WTC11 (cell line): ENCODE measurements around the gene CDH7. TPM values are rescaled to one million over a fixed set of nuclear protein-coding genes. Genes with fewer than 3 reads are reported as not detected.

Experiments used
- ATAC-seq: fragments of 200-7000 bp; cut with Tn5 transposase; 2 replicates; pipeline ENCODE4 v1.10.0; 2021; ENCODE audit warnings: mild to moderate bottlenecking, moderate library complexity
- CTCF ChIA-PET: fragments of 300-600 bp; sonication (Branson Sonifier 250); formaldehyde crosslinking; loops from one replicate; lab custom pipeline; 2021; ENCODE audit warnings: antibody characterized with exemption; lab: Charles Lee
- POLR2A ChIA-PET: fragments of 350-600 bp; sonication (Branson Sonifier 250); formaldehyde crosslinking; loops from one replicate; lab custom pipeline; 2021; ENCODE audit warnings: antibody characterized with exemption; lab: Charles Lee
- DNase-seq: peaks from one replicate; pipeline ENCODE4 v3.0.0; 2021; ENCODE audit warnings: low spot score
- H3K27ac Mint-ChIP-seq: 2 replicates; pipeline ENCODE4 v1.8.0; 2021; ENCODE audit warnings: mixed read lengths
- H3K27me3 Mint-ChIP-seq: 2 replicates; pipeline ENCODE4 v1.8.0; 2021; ENCODE audit warnings: low read depth, mild to moderate bottlenecking, moderate library complexity, mixed read lengths
- H3K36me3 Mint-ChIP-seq: 2 replicates; pipeline ENCODE4 v1.8.0; 2021; ENCODE audit warnings: mixed read lengths
- H3K4me1 Mint-ChIP-seq: 2 replicates; pipeline ENCODE4 v1.8.0; 2022; ENCODE audit warnings: mixed read lengths
- H3K4me3 Mint-ChIP-seq: 2 replicates; pipeline ENCODE4 v1.8.0; 2021; ENCODE audit warnings: mild to moderate bottlenecking, moderate library complexity, mixed read lengths
- H3K9me3 Mint-ChIP-seq: 2 replicates; pipeline ENCODE4 v1.8.0; 2021; ENCODE audit warnings: mixed read lengths
- ATF2 ChIP-seq: sonication (generic); formaldehyde crosslinking; IDR thresholded peaks from 2 replicates; pipeline ENCODE4 v1.8.1; 2022; ENCODE audit warnings: low read depth, missing genetic modification reagents, borderline replicate concordance
- CREB1 ChIP-seq: sonication (generic); formaldehyde crosslinking; IDR thresholded peaks from 2 replicates; pipeline ENCODE4 v1.8.0; 2023; ENCODE audit warnings: mild to moderate bottlenecking, missing genetic modification reagents
- CTCF ChIP-seq: fragments of 200-600 bp; IDR thresholded peaks from 2 replicates; pipeline ENCODE4 v1.8.0; 2022; ENCODE audit warnings: antibody characterized with exemption
- ETV6 ChIP-seq: sonication (generic); formaldehyde crosslinking; IDR thresholded peaks from 2 replicates; pipeline ENCODE4 v1.8.1; 2022; ENCODE audit warnings: mild to moderate bottlenecking, missing genetic modification reagents
- FOXK1 ChIP-seq: sonication (generic); formaldehyde crosslinking; IDR thresholded peaks from 2 replicates; pipeline ENCODE4 v1.8.0; 2022; ENCODE audit warnings: mild to moderate bottlenecking, moderate library complexity, missing genetic modification reagents
- GABPB1 ChIP-seq: sonication (generic); formaldehyde crosslinking; IDR thresholded peaks from 2 replicates; pipeline ENCODE4 v1.8.1; 2023; ENCODE audit warnings: mild to moderate bottlenecking, missing genetic modification reagents
- GRHL2 ChIP-seq: fragments of 250-450 bp; sonication (Bioruptor Pico); IDR thresholded peaks from 2 replicates; pipeline ENCODE4 v1.8.0; 2022; ENCODE audit warnings: mild to moderate bottlenecking, moderate library complexity; ENCODE audit not compliant: insufficient replicate concordance, severe bottlenecking
- JAZF1 ChIP-seq: fragments of 250-450 bp; sonication (Bioruptor Pico); IDR thresholded peaks from 2 replicates; pipeline ENCODE4 v1.9.0; 2021; ENCODE audit warnings: moderate library complexity, mild to moderate bottlenecking, inconsistent platforms
- JUN ChIP-seq: sonication (generic); formaldehyde crosslinking; IDR thresholded peaks from 2 replicates; pipeline ENCODE4 v1.8.0; 2023; ENCODE audit warnings: mild to moderate bottlenecking, missing genetic modification reagents
- MXD4 ChIP-seq: fragments of 250-450 bp; sonication (Bioruptor Pico); IDR thresholded peaks from 2 replicates; pipeline ENCODE4 v1.8.0; 2021; ENCODE audit warnings: mild to moderate bottlenecking, moderate library complexity, borderline replicate concordance
- NFATC4 ChIP-seq: fragments of 250-450 bp; sonication (Bioruptor Pico); IDR thresholded peaks from 2 replicates; pipeline ENCODE4 v1.9.0; 2021; ENCODE audit warnings: mild to moderate bottlenecking
- NFYB ChIP-seq: sonication (generic); formaldehyde crosslinking; conservative IDR thresholded peaks from 2 replicates; pipeline ENCODE4 v1.8.0; 2022; ENCODE audit warnings: low read depth, missing genetic modification reagents
- NR2C2 ChIP-seq: sonication (generic); formaldehyde crosslinking; IDR thresholded peaks from 2 replicates; pipeline ENCODE4 v1.8.0; 2022; ENCODE audit warnings: mild to moderate bottlenecking, missing genetic modification reagents
- SP1 ChIP-seq: sonication (generic); formaldehyde crosslinking; conservative IDR thresholded peaks from 2 replicates; pipeline ENCODE4 v1.8.1; 2022; ENCODE audit warnings: missing genetic modification reagents
- ZNF219 ChIP-seq: sonication (generic); formaldehyde crosslinking; IDR thresholded peaks from 2 replicates; pipeline ENCODE4 v1.8.0; 2023; ENCODE audit warnings: missing genetic modification reagents, mild to moderate bottlenecking, borderline replicate concordance
- ZNF423 ChIP-seq: fragments of 250-450 bp; sonication (Bioruptor Pico); IDR thresholded peaks from 2 replicates; pipeline ENCODE4 v2.1.2; 2022; ENCODE audit warnings: mild to moderate bottlenecking, moderate library complexity
- total RNA-seq: library from RNA; stranded (reverse); gene quantifications from 3 replicates; pipeline ENCODE4 v1.2.3, GENCODE V29; 2021
- TF ChIP-seq, protein P1 (sequence below): sonication (generic); formaldehyde crosslinking; IDR thresholded peaks from 2 replicates; pipeline ENCODE4 v1.8.1; 2022; ENCODE audit warnings: missing genetic modification reagents, borderline replicate concordance
- TF ChIP-seq, protein P2 (sequence below): sonication (generic); formaldehyde crosslinking; IDR thresholded peaks from 2 replicates; pipeline ENCODE4 v1.8.0; 2023; ENCODE audit warnings: missing genetic modification reagents, mild to moderate bottlenecking, borderline replicate concordance

Gene CDH7
- total RNA-seq, 1 experiment from 2014 or later = 1.3 TPM

DNA sequence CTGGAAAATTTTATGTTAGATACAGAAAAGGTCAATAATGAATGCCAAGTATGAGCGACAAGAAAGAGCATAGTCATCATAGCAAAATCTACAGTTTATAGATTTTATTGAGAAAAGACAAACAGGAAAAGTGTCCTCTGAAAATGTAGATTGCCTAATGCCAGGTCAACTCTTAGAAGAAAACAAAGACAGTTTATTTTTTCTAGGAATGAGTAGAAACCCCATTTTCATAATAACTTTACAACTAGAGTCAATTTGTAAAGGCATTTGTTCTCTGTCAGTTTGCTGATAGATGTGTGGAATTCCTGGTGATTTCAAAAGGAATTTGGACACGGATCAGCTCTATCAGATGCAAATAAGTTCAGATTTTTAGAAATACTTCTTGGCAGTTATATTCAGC is 16.6 kb downstream of the CDH7 start (continued):
- TF ChIP-seq GRHL2 (CRISPR knock-in tag) = no peak
- no peak for TF ChIP-seq ATF2 (CRISPR knock-in tag)
- no peak for TF ChIP-seq ZNF219
- no peak for TF ChIP-seq NR2C2
- TF ChIP-seq ETV6 (CRISPR knock-in tag) = no peak
- TF ChIP-seq, all 79 proteins: peak for 0

DNA sequence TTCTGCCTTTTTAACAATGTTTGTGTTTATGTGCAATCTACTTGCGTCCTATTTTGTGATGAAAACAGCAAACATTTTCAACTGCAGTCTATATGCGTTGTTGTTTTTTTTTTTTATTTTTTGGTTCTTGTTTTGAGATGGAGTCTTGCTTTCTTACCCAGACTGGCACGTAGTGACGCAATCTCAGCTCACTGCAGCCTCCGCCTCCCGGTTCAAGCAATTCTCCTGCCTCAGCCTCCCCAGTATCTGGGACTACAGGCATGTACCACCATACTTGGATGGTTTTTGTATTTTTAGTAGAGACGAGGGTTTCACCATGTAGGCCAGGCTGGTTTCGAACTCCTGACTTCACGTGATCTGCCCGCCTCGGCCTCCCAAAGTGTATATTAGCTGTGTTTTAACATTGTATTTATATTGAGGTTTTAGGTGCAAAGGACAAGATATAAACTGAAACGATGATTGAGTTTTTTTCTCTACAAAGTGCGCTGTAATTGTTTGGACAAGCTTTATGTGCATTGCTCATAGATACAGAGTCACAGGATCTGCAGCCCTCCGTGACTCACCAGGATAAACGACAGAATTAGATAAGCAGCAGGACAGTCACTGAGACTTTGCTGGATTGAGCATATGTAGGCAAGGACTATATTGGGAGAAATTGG is 17.4 kb downstream of the CDH7 start:
- no peaks in the 10 kb centered on the region for H3K27me3 Mint-ChIP-seq
- TF ChIP-seq NFATC4 (CRISPR knock-in tag) (no peak), JUN (CRISPR knock-in tag) (no peak), SP1 (no peak), CREB1 (CRISPR knock-in tag) (no peak), GABPB1 (CRISPR knock-in tag) (no peak), JAZF1 (CRISPR knock-in tag) (no peak), FOXK1 (CRISPR knock-in tag) (no peak), ZNF423 (no peak), NFYB (CRISPR knock-in tag) (no peak), MXD4 (no peak), CTCF (no peak)
- TF ChIP-seq, protein P1, sequence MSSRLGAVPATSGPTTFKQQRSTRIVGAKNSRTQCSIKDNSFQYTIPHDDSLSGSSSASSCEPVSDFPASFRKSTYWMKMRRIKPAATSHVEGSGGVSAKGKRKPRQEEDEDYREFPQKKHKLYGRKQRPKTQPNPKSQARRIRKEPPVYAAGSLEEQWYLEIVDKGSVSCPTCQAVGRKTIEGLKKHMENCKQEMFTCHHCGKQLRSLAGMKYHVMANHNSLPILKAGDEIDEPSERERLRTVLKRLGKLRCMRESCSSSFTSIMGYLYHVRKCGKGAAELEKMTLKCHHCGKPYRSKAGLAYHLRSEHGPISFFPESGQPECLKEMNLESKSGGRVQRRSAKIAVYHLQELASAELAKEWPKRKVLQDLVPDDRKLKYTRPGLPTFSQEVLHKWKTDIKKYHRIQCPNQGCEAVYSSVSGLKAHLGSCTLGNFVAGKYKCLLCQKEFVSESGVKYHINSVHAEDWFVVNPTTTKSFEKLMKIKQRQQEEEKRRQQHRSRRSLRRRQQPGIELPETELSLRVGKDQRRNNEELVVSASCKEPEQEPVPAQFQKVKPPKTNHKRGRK = no peak
- TF ChIP-seq, protein P2, sequence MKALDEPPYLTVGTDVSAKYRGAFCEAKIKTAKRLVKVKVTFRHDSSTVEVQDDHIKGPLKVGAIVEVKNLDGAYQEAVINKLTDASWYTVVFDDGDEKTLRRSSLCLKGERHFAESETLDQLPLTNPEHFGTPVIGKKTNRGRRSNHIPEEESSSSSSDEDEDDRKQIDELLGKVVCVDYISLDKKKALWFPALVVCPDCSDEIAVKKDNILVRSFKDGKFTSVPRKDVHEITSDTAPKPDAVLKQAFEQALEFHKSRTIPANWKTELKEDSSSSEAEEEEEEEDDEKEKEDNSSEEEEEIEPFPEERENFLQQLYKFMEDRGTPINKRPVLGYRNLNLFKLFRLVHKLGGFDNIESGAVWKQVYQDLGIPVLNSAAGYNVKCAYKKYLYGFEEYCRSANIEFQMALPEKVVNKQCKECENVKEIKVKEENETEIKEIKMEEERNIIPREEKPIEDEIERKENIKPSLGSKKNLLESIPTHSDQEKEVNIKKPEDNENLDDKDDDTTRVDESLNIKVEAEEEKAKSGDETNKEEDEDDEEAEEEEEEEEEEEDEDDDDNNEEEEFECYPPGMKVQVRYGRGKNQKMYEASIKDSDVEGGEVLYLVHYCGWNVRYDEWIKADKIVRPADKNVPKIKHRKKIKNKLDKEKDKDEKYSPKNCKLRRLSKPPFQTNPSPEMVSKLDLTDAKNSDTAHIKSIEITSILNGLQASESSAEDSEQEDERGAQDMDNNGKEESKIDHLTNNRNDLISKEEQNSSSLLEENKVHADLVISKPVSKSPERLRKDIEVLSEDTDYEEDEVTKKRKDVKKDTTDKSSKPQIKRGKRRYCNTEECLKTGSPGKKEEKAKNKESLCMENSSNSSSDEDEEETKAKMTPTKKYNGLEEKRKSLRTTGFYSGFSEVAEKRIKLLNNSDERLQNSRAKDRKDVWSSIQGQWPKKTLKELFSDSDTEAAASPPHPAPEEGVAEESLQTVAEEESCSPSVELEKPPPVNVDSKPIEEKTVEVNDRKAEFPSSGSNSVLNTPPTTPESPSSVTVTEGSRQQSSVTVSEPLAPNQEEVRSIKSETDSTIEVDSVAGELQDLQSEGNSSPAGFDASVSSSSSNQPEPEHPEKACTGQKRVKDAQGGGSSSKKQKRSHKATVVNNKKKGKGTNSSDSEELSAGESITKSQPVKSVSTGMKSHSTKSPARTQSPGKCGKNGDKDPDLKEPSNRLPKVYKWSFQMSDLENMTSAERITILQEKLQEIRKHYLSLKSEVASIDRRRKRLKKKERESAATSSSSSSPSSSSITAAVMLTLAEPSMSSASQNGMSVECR (CRISPR knock-in tag) = no peak
- ATAC-seq = no peak
- H3K36me3 Mint-ChIP-seq = no peaks in the 10 kb centered on the region
- H3K27ac Mint-ChIP-seq = no peak overlapping the region
- no peaks in the 10 kb centered on the region for H3K9me3 Mint-ChIP-seq
- DNase-seq = no peak
- H3K4me3 Mint-ChIP-seq = no peak overlapping the region
- H3K4me1 Mint-ChIP-seq = no peaks in the 10 kb centered on the region; the same call in 1 of the 2 replicates
- ChIA-PET POLR2A (no interaction called here), CTCF (no interaction called here)
